ENCODE data around the gene GANC. TPM values are rescaled to one million over a fixed set of nuclear protein-coding genes. Genes with fewer than 3 reads are reported as not detected.
A peak's percentile ranks its signal among the peaks of the same experiment; 100 is the strongest.

GANC gene
- polyA plus RNA-seq, 3 donors: 14.5 to 24.4 (median 21.1) TPM

GRCh38 chr15:42360535-42361112, 87.6 kb downstream of the GANC start:
- H3K27me3 ChIP-seq (ENCODE audit: control insufficient read depth in 2 of 2, insufficient read depth in 2 of 2, low read length in 2 of 2): no peaks in the 10 kb centered on the region
- H3K36me3 ChIP-seq (replicated peaks in 1 of 2; ENCODE audit: control insufficient read depth in 1 of 2, insufficient read depth in 2 of 2, low read length in 2 of 2): peaks cover 14 to 58% of the 10 kb centered on the region in 2 donors
- Mint-ChIP-seq H3K27me3 (ENCODE audit: low read depth in 3 of 3) (peaks cover 0 to 2% (median 0%) of the 10 kb centered on the region in 3 donors), H3K9me3 (no peaks in the 10 kb centered on the region), H3K36me3 (peaks cover 40 to 48% of the 10 kb centered on the region in 2 donors), H3K4me1 (peaks cover 40% of the 10 kb centered on the region), H3K4me3 (no peak overlapping the region), H3K27ac (peak overlapping the region in 2 of 7 donors; percentile 71 to 84)
- H3K4me3 ChIP-seq (replicated peaks in 1 of 3; ENCODE audit: low read depth in 2 of 3, low read length in 3 of 3): no peak overlapping the region
- no peaks in the 10 kb centered on the region for H4K20me1 ChIP-seq (ENCODE audit: insufficient read depth, low read length)
- intact Hi-C loops (cut with micrococcal nuclease): no loop called here
- no peak overlapping the region for H2AFZ ChIP-seq (ENCODE audit: insufficient read depth, low read depth, low read length, poor library complexity, severe bottlenecking)
- H3K9ac ChIP-seq (ENCODE audit: insufficient read depth, low read length, poor library complexity, severe bottlenecking): no peak overlapping the region
- H3K9me3 ChIP-seq (replicated peaks in 1 of 2; ENCODE audit: control insufficient read depth in 1 of 2, insufficient read depth in 1 of 2, low read length in 2 of 2): no peaks in the 10 kb centered on the region
- no peak overlapping the region for H3K4me2 ChIP-seq (replicated peaks; ENCODE audit: extremely low read depth, low read length, poor library complexity, severe bottlenecking)
- no peak for TF ChIP-seq CTCF (IDR thresholded peaks at IDR 0.05)
- WGBS (ENCODE audit: insufficient coverage): 100% methylated on average over 1 of the region's 5 CpGs
- peak overlapping the region in 1 of 2 donors; percentile 31 for H3K27ac ChIP-seq (ENCODE audit: low read depth in 1 of 2, low read length in 2 of 2)
- peaks cover 29 to 31% of the 10 kb centered on the region in 2 donors for H3K4me1 ChIP-seq (ENCODE audit: control insufficient read depth in 1 of 2, insufficient read depth in 2 of 2, low read length in 2 of 2)
- no peak for DNase-seq
- no peaks in the 10 kb centered on the region for H3K79me2 ChIP-seq (ENCODE audit: insufficient read depth, low read length)

- no peaks in the 10 kb centered on the region for H3K9me3 Mint-ChIP-seq
- H3K27me3 Mint-ChIP-seq (ENCODE audit: low read depth in 3 of 3): peaks cover 0 to 3% (median 0%) of the 10 kb centered on the region in 3 donors
- Histone ChIP-seq H3K27ac (ENCODE audit: low read depth in 1 of 2, low read length in 2 of 2) (no peak overlapping the region), H3K9me3 (replicated peaks in 1 of 2; ENCODE audit: control insufficient read depth in 1 of 2, insufficient read depth in 1 of 2, low read length in 2 of 2) (no peaks in the 10 kb centered on the region), H3K4me3 (replicated peaks in 1 of 3; ENCODE audit: low read depth in 2 of 3, low read length in 3 of 3) (no peak overlapping the region), H3K79me2 (ENCODE audit: insufficient read depth, low read length) (no peaks in the 10 kb centered on the region), H3K27me3 (ENCODE audit: control insufficient read depth in 2 of 2, insufficient read depth in 2 of 2, low read length in 2 of 2) (no peaks in the 10 kb centered on the region), H3K4me2 (replicated peaks; ENCODE audit: extremely low read depth, low read length, poor library complexity, severe bottlenecking) (no peak overlapping the region), H3K36me3 (replicated peaks in 1 of 2; ENCODE audit: control insufficient read depth in 1 of 2, insufficient read depth in 2 of 2, low read length in 2 of 2) (peaks cover 2 to 32% of the 10 kb centered on the region in 2 donors), H4K20me1 (ENCODE audit: insufficient read depth, low read length) (no peaks in the 10 kb centered on the region), H3K9ac (ENCODE audit: insufficient read depth, low read length, poor library complexity, severe bottlenecking) (no peak overlapping the region), H3K4me1 (ENCODE audit: control insufficient read depth in 1 of 2, insufficient read depth in 2 of 2, low read length in 2 of 2) (peaks cover 57 to 59% of the 10 kb centered on the region in 2 donors), H2AFZ (ENCODE audit: insufficient read depth, low read depth, low read length, poor library complexity, severe bottlenecking) (no peak overlapping the region)
- WGBS (ENCODE audit: insufficient coverage): no CpG with 5 or more reads among the region's 3 CpGs
- DNase-seq: no peak
- peaks cover 25 to 32% of the 10 kb centered on the region in 2 donors for H3K36me3 Mint-ChIP-seq
- intact Hi-C loops (cut with micrococcal nuclease): no loop called here
- peak overlapping the region in 1 of 7 donors; percentile 53 for H3K27ac Mint-ChIP-seq
- TF ChIP-seq CTCF (IDR thresholded peaks at IDR 0.05): no peak
- no peak overlapping the region for H3K4me3 Mint-ChIP-seq
- peaks cover 66% of the 10 kb centered on the region for H3K4me1 Mint-ChIP-seq
Measured at GRCh38 chr15:42363487-42363886, 90.5 kb downstream of the GANC start.

Data from CD14-positive monocyte (primary cell).